AG04449 (cell line): ENCODE data around the gene GNPAT.

ENCODE experiments used
- CTCF ChIA-PET: fragments of 350-600 bp; formaldehyde crosslinking; extraction: SDS; loops from one replicate; lab custom pipeline; 2021; ENCODE audit warnings: antibody characterized with exemption; lab: Yijun Ruan, JAX
- POLR2A ChIA-PET: fragments of 400-600, 350-600 bp; formaldehyde crosslinking; extraction: SDS; loops from one replicate; lab custom pipeline; 2020; ENCODE audit warnings: antibody characterized with exemption, inconsistent platforms; lab: Yijun Ruan, JAX
- DNase-seq: peaks from one replicate; pipeline ENCODE4 v3.0.0-alpha.2; 2010; ENCODE audit warnings: low read depth, low spot score
- H3K4me3 ChIP-seq: 2 replicates; pipeline ENCODE4 v1.5.1; 2011; ENCODE audit warnings: low read depth, mild to moderate bottlenecking, control low read depth, low read length
- CTCF ChIP-seq: IDR thresholded peaks from one replicate; pipeline ENCODE4 v1.5.1; 2011; ENCODE audit warnings: mild to moderate bottlenecking, moderate library complexity, low read length, control low read depth, inconsistent platforms; ENCODE audit not compliant: insufficient read depth; ENCODE audit errors: missing control alignments

Gene GNPAT

GRCh38 chr1:231252336-231252735 is 11.3 kb downstream of the GNPAT start:
- no peak for TF ChIP-seq CTCF
- no peak overlapping the region for H3K4me3 ChIP-seq
- ChIA-PET POLR2A (no interaction called here), CTCF (no interaction called here)
- DNase-seq: no peak

GRCh38 chr1:231260351-231260750 is 19.3 kb downstream of the GNPAT start:
- no peak for DNase-seq
- TF ChIP-seq CTCF: no peak
- ChIA-PET POLR2A (no interaction called here), CTCF (interaction anchor here (1.2 kb wide), 1 partner anchor 324 kb away, joined by 4 read pairs; no protein-coding TSS in a partner anchor)
- no peak overlapping the region for H3K4me3 ChIP-seq

- ChIA-PET POLR2A (no interaction called here), CTCF (no interaction called here)
- no peak for TF ChIP-seq CTCF
- no peak for DNase-seq
- no peak overlapping the region for H3K4me3 ChIP-seq
These were observed 23.6 kb downstream of the GNPAT start for GRCh38 chr1:231264642-231265041.

- DNase-seq: no peak
- no peak overlapping the region for H3K4me3 ChIP-seq
- ChIA-PET POLR2A (no interaction called here), CTCF (interaction anchor here (1.4 kb wide), 1 partner anchor 11 kb away, joined by 4 read pairs; no protein-coding TSS in a partner anchor)
- no peak for TF ChIP-seq CTCF
These were observed 24.4 kb downstream of the GNPAT start for GRCh38 chr1:231265379-231265778.

- no peak overlapping the region for H3K4me3 ChIP-seq
- ChIA-PET POLR2A (no interaction called here), CTCF (interaction anchor here (1.4 kb wide), 1 partner anchor 9 kb away, joined by 4 read pairs; no protein-coding TSS in a partner anchor)
- DNase-seq: no peak
- TF ChIP-seq CTCF: no peak
These were observed 25.9 kb downstream of the GNPAT start for GRCh38 chr1:231266811-231267322.

GRCh38 chr1:231272173-231272572 is 31.2 kb downstream of the GNPAT start:
- POLR2A ChIA-PET: no interaction called here
- CTCF ChIA-PET: interaction anchor here (1.4 kb wide), 1 partner anchor 12 kb away, joined by 4 read pairs; no protein-coding TSS in a partner anchor
- no peak for DNase-seq
- no peak overlapping the region for H3K4me3 ChIP-seq
- no peak for TF ChIP-seq CTCF
